Measurements from ENCODE around the gene DLGAP4.

GRCh38 chr20:36275441-36276189 lies 30.5 kb upstream of the DLGAP4 start:
- TF ChIP-seq ZFX (IDR thresholded peaks at IDR 0.05): no peak
- peak in 1 of 3 experiments; percentile 18; a peak in 1 of 6 replicates for TF ChIP-seq CTCF (IDR thresholded peaks at IDR 0.05 in 2 of 3, conservative IDR thresholded peaks at IDR 0.05 in 1 of 3; ENCODE audit: borderline replicate concordance in 1 of 3, insufficient read depth in 1 of 3, low read depth in 2 of 3, low read length in 2 of 3)
- TF ChIP-seq ZBTB33 (IDR thresholded peaks at IDR 0.05; ENCODE audit: extremely low read depth, insufficient replicate concordance, low read length): no peak
- no peak for TF ChIP-seq POLR2A (IDR thresholded peaks at IDR 0.05; ENCODE audit: borderline replicate concordance, extremely low read depth, insufficient read depth, insufficient read length)
- no peak for TF ChIP-seq EZH2phosphoT487 (IDR thresholded peaks at IDR 0.05; ENCODE audit: borderline replicate concordance)
